Fibroblast of lung (primary cell): Measurements from ENCODE around the gene ZNF263. TPM values are rescaled to one million over a fixed set of nuclear protein-coding genes. Genes with fewer than 3 reads are reported as not detected.

Experiments used
- DNase-seq, 2 donors: peaks; one replicate each; pipeline versions ENCODE4 v3.0.0 to v3.0.0-alpha.2; 2010; ENCODE audit warnings: low read depth in 2 of 2
- H2AFZ ChIP-seq: 2 replicates; pipeline ENCODE4 v1.5.1; 2012; ENCODE audit warnings: low read length, control low read depth, inconsistent platforms
- H3K27ac ChIP-seq: 2 replicates; pipeline ENCODE4 v1.5.1; 2011; ENCODE audit warnings: low read length, control low read depth; ENCODE audit not compliant: insufficient read depth
- H3K27me3 ChIP-seq: 2 replicates; pipeline ENCODE4 v1.5.1; 2011; ENCODE audit warnings: mild to moderate bottlenecking, low read length; ENCODE audit not compliant: control insufficient read depth, insufficient read depth
- H3K36me3 ChIP-seq: 2 replicates; pipeline ENCODE4 v1.5.1; 2011; ENCODE audit warnings: low read length; ENCODE audit not compliant: control insufficient read depth, insufficient read depth
- H3K4me1 ChIP-seq: 2 replicates; pipeline ENCODE4 v1.5.1; 2011; ENCODE audit warnings: low read length; ENCODE audit not compliant: control insufficient read depth, insufficient read depth; ENCODE audit errors: extremely low read depth
- H3K4me2 ChIP-seq: 2 replicates; pipeline ENCODE4 v1.5.1; 2011; ENCODE audit warnings: low read length, control low read depth; ENCODE audit not compliant: insufficient read depth; ENCODE audit errors: extremely low read depth
- H3K4me3 ChIP-seq, 4 experiments: fragments of 200-600 bp in 1 of 4; sonication (generic) in 1 of 4; replicated peaks in 1 of 4; 2 replicates each; pipeline ENCODE4 v1.5.1; 2011 to 2016; ENCODE audit warnings: low read length in 4 of 4, low read depth in 3 of 4, mild to moderate bottlenecking in 3 of 4, control low read depth in 2 of 4, inconsistent platforms in 1 of 4, mixed read lengths in 1 of 4; ENCODE audit not compliant: insufficient read depth in 1 of 4; ENCODE audit errors: control extremely low read depth in 1 of 4
- H3K79me2 ChIP-seq: 2 replicates; pipeline ENCODE4 v1.5.1; 2012; ENCODE audit warnings: mild to moderate bottlenecking, low read length, inconsistent platforms; ENCODE audit not compliant: control insufficient read depth, insufficient read depth
- H3K9ac ChIP-seq: 2 replicates; pipeline ENCODE4 v1.5.1; 2011; ENCODE audit warnings: mild to moderate bottlenecking, low read length, control low read depth; ENCODE audit not compliant: insufficient read depth
- H3K9me3 ChIP-seq: 2 replicates; pipeline ENCODE4 v1.5.1; 2012; ENCODE audit warnings: low read depth, low read length; ENCODE audit not compliant: control insufficient read depth, insufficient read depth
- H4K20me1 ChIP-seq: 2 replicates; pipeline ENCODE4 v1.5.1; 2011; ENCODE audit warnings: low read length; ENCODE audit not compliant: control insufficient read depth, insufficient read depth; ENCODE audit errors: extremely low read depth
- CTCF ChIP-seq, 2 donors: IDR thresholded peaks in 1 of 2; conservative IDR thresholded peaks in 1 of 2; 1 replicate in 1 of 2; 2 replicates in 1 of 2; pipeline ENCODE4 v1.5.1; 2011 to 2012; ENCODE audit warnings: low read length in 2 of 2, control low read depth in 1 of 2, inconsistent platforms in 1 of 2, low read depth in 1 of 2, mild to moderate bottlenecking in 1 of 2
- EZH2 ChIP-seq: IDR thresholded peaks from 2 replicates; pipeline ENCODE4 v1.5.1; 2012; ENCODE audit warnings: low read length, control low read depth, mild to moderate bottlenecking; ENCODE audit errors: missing control alignments
- polyA plus RNA-seq, 2 donors: library from polyadenylated mRNA; depleted of rRNA in 1 of 2; stranded (reverse) in 1 of 2; unstranded in 1 of 2; fragments of >200 nt; gene quantifications; 2 replicates each; pipeline ENCODE4 v1.2.1, GENCODE V29; 2011 to 2012; ENCODE audit warnings: missing spikeins in 1 of 2
- total RNA-seq: library from RNA; depleted of rRNA; stranded (reverse); fragments of >200 nt; gene quantifications from 2 replicates; pipeline ENCODE4 v1.2.1, GENCODE V29; 2014

ZNF263 gene
- total and polyA plus RNA-seq, 2 donors (not counting 1 experiment from before 2014, with no cell fraction given): 11.1 to 37.3 TPM

- H3K4me2 ChIP-seq: no peak overlapping the region
- H3K27me3 ChIP-seq: no peaks in the 10 kb centered on the region
- H2AFZ ChIP-seq: no peak overlapping the region
- no peak overlapping the region for H3K4me3 ChIP-seq
- DNase-seq: peak; percentile 18 to 51
- H3K27ac ChIP-seq: no peak overlapping the region
- H3K79me2 ChIP-seq: no peaks in the 10 kb centered on the region
- H4K20me1 ChIP-seq: no peaks in the 10 kb centered on the region
- TF ChIP-seq EZH2 (no peak), CTCF (conservative IDR thresholded peaks at IDR 0.05 in 1 of 2, IDR thresholded peaks at IDR 0.05 in 1 of 2; ENCODE audit: low read depth in 1 of 2, low read length in 2 of 2) (no peak)
- peaks cover 4% of the 10 kb centered on the region for H3K36me3 ChIP-seq
- H3K9ac ChIP-seq: no peak overlapping the region
- H3K4me1 ChIP-seq: no peaks in the 10 kb centered on the region
- H3K9me3 ChIP-seq: peaks cover 7% of the 10 kb centered on the region
These were observed 34.2 kb downstream of the ZNF263 start for GRCh38 chr16:3317315-3317999.

GRCh38 chr16:3321816-3322215 lies 38.5 kb downstream of the ZNF263 start:
- peaks cover 5% of the 10 kb centered on the region for H3K9me3 ChIP-seq
- TF ChIP-seq EZH2 (no peak), CTCF (conservative IDR thresholded peaks at IDR 0.05 in 1 of 2, IDR thresholded peaks at IDR 0.05 in 1 of 2; ENCODE audit: low read depth in 1 of 2, low read length in 2 of 2) (no peak)

GRCh38 chr16:3327514-3327913 lies 44.2 kb downstream of the ZNF263 start:
- Histone ChIP-seq H3K4me3 (no peak overlapping the region), H3K36me3 (no peaks in the 10 kb centered on the region), H2AFZ (no peak overlapping the region), H3K9ac (no peak overlapping the region), H3K9me3 (no peaks in the 10 kb centered on the region), H3K79me2 (no peaks in the 10 kb centered on the region), H3K4me2 (no peak overlapping the region), H3K4me1 (no peaks in the 10 kb centered on the region), H4K20me1 (no peaks in the 10 kb centered on the region), H3K27me3 (no peaks in the 10 kb centered on the region), H3K27ac (no peak overlapping the region)
- no peak for TF ChIP-seq EZH2
- no peak for TF ChIP-seq CTCF (conservative IDR thresholded peaks at IDR 0.05 in 1 of 2, IDR thresholded peaks at IDR 0.05 in 1 of 2; ENCODE audit: low read depth in 1 of 2, low read length in 2 of 2)
- no peak for DNase-seq

More at GRCh38 chr16:3321816-3322215, 38.5 kb downstream of the ZNF263 start:
- Histone ChIP-seq H3K27ac (no peak overlapping the region), H4K20me1 (no peaks in the 10 kb centered on the region), H3K79me2 (no peaks in the 10 kb centered on the region), H2AFZ (no peak overlapping the region), H3K27me3 (no peaks in the 10 kb centered on the region), H3K9ac (no peak overlapping the region), H3K4me3 (no peak overlapping the region), H3K36me3 (no peaks in the 10 kb centered on the region), H3K4me1 (no peaks in the 10 kb centered on the region), H3K4me2 (no peak overlapping the region)
- DNase-seq: no peak
